ENCODE measurements around the gene CCL24.
"Not testable (repeated sequence)": the region's sequence is repeated elsewhere in the genome, so short reads cannot be mapped to it uniquely, and the experiment has no call there.

Gene CCL24

DNA sequence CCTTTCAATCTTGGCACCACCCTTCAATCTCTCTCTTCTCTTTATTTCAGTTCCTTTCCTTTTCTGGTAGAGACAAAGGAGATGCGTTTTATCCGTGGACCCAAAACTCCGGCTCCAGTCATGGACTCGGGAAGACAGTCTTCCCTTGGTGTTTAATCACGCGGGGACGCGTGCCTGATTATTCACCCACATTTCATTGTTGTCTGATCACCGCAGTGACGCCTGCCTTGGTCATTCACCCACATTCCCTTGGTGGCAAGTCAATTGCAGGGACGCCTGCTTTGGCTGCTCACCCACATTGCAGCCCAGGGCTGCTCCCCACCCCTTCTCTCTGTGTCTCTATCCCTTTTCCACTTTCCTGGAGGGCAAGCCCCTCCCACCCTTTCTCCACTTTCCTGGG, 34.1 kb downstream of the CCL24 start:
- not testable (repeated sequence) for DNase-seq

DNA sequence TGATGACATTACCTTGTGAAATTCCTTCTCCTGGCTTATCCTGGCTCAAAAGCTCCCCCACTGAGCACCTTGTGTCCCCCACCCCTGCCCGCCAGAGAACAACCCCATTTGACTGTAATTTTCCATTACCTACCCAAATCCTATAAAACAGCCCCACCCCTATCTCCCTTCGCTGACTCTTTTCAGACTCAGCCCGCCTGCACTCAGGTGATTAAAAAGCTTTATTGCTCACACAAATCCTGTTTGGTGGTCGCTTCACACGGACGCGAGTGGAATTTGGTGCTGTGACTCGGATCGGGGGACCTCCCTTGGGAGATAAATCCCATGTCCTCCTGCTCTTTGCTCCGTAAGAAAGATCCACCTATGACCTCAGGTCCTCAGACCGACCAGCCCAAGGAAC, 34.6 kb downstream of the CCL24 start:
- not testable (repeated sequence) for DNase-seq

DNA sequence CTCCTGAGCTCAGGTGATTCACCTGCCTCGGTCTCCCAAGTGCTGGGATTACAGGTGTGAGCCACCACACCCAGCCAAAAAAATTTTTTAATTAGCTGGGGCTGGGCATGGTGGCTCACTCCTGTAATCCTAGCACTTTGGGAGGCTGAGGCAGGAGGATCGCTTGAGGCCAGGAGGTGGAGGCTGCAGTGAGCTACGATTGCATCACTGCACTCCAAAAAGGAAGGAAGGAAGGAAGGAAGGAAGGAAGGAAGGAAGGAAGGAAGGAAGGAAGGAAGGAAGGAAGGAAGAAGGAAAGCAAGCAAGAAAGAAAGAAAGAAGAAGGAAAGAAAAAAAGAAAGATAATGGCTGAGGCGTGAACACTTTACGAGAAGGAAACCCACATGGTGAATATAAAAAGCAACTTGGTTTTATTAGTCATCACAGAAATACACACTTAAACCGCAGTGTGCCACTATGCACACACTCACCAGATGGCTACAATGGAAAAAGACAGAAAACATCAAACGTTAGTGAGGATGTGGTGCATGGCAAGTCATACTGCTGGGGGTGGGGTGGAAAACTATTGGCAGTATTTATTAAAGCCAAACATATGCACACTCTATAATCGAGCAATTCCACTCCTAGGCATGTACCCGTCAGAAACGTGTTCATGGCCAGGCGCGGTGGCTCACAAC, 37.2 kb downstream of the CCL24 start:
- DNase-seq, result peak; percentile 88

DNA sequence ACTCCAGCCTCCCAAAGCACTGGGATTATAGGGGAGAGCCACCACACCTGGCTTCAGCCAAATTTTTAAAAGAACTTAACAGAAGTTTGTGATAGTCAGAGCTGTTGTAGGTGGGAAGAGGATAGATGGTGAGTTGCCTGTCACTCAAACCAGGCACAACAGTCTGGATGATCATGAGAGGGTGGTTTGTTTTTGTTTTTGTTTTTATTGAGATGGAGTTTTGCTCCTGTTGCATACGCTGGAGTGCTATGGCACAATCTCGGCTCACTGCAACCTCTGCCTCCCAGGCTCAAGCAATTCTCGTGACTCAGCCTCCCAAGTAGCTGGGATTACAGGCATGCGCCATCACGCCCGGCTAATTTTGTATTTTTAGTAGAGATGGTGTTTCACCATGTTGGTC, 39.6 kb downstream of the CCL24 start:
- not testable (repeated sequence) for DNase-seq

- no peak for DNase-seq
These were observed 41.2 kb downstream of the CCL24 start, which contains the start of gene CCL26 for GRCh38 chr7:75772081-75773077. Gene CCL26 (minus strand): TSS chr7:75772211. CDS start chr7:75772176, 35 bp downstream.

DNA sequence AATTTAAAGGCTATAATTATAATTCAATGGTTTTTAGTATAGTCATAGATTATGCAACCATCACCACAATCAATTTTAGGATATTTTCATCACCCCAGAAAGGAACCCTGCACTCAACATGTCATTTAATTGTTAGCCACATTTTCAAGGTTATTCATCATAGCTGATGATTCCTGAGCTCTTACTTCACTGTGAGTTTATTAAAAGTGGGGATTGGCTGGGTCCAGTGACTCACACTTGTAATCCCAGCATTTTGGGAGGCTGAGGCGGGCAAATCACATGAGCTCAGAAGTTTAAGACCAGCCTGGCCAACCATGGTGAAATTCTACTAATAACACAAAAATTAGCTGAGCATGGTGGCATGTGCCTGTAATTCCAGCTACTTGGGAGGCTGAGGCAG, 42.4 kb downstream of the CCL24 start:
- DNase-seq, result no peak

GRCh38 chr7:75762350-75762917, 51.2 kb downstream of the CCL24 start:
- peak; percentile 43 for DNase-seq

- DNase-seq, result not testable (repeated sequence)
These were observed 51.8 kb downstream of the CCL24 start for GRCh38 chr7:75761801-75762200.

Data from activated CD4-positive, alpha-beta T cell treated with anti-CD3 and anti-CD28 coated beads, Interleukin-2, amount 50 U/mL, for 16 hours (primary cell).